Fibroblast of pulmonary artery (primary cell): ENCODE results near the gene GFRA1.
"Not testable (repeated sequence)": the region's sequence is repeated elsewhere in the genome, so short reads cannot be mapped to it uniquely, and the experiment has no call there.

Experiments
- DNase-seq: peaks from one replicate; pipeline ENCODE4 v3.0.0-alpha.2; 2010; ENCODE audit warnings: low read depth
- H3K4me3 ChIP-seq: replicated peaks from 2 replicates; pipeline ENCODE4 v1.5.1; 2011; ENCODE audit warnings: low read depth, mild to moderate bottlenecking, control low read depth, low read length, moderate library complexity
- TF ChIP-seq, protein P1 (sequence below): IDR thresholded peaks from 2 replicates; pipeline ENCODE4 v1.5.1; 2011; ENCODE audit warnings: mild to moderate bottlenecking, control low read depth, low read length, inconsistent platforms; ENCODE audit errors: missing control alignments

Gene GFRA1

GRCh38 chr10:116178086-116178605, 94.9 kb downstream of the GFRA1 start:
- TF ChIP-seq, protein P1, sequence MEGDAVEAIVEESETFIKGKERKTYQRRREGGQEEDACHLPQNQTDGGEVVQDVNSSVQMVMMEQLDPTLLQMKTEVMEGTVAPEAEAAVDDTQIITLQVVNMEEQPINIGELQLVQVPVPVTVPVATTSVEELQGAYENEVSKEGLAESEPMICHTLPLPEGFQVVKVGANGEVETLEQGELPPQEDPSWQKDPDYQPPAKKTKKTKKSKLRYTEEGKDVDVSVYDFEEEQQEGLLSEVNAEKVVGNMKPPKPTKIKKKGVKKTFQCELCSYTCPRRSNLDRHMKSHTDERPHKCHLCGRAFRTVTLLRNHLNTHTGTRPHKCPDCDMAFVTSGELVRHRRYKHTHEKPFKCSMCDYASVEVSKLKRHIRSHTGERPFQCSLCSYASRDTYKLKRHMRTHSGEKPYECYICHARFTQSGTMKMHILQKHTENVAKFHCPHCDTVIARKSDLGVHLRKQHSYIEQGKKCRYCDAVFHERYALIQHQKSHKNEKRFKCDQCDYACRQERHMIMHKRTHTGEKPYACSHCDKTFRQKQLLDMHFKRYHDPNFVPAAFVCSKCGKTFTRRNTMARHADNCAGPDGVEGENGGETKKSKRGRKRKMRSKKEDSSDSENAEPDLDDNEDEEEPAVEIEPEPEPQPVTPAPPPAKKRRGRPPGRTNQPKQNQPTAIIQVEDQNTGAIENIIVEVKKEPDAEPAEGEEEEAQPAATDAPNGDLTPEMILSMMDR = no peak
- no peak overlapping the region for H3K4me3 ChIP-seq
- DNase-seq = no peak

- no peak for DNase-seq
- TF ChIP-seq, protein P1 = no peak
- H3K4me3 ChIP-seq = no peak overlapping the region
Measured at GRCh38 chr10:116175231-116175630, 97.8 kb downstream of the GFRA1 start.

DNA sequence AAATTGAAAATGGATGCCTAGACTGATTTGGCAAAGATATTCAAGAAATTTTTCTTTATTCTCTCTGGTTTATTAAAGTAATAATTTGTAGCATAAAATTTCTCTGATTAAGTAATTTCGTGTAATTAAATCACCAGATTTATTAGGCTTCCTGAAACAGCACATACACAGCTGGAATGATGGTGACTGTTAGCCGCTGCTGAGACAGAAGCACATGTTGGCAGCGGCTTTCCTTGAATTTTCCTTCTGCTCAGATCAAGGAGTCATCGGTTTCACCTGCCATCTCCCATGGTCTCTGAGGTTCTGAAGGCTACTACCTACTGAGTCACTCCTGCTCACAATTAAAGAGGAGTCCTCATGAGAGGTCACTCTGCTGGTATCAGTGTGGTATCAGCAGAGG, 101.5 kb downstream of the GFRA1 start:
- no peak for DNase-seq
- TF ChIP-seq, protein P1 = no peak
- H3K4me3 ChIP-seq = no peak overlapping the region

DNA sequence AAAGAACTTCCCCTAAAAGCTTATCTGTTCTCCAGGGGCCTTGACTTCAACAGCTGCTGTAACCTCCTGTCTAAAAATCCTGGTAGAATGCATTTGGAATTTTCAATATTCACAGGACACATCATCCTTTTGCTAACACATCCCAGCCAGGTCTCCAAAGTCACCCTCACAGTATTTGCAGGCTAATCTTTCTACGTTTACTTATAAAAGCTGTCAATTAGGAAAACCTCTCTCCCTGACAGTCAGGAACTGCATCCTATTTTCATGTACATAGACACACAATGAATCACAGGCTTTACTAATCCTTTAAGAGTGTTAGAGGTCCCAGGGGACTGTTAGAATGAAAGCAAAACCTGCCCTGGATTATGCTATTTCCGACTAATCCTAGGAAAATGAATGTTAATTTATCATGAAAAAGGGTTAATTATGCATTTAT, 102.2 kb downstream of the GFRA1 start:
- TF ChIP-seq, protein P1 = no peak
- DNase-seq = peak; percentile 3
- no peak overlapping the region for H3K4me3 ChIP-seq

DNA sequence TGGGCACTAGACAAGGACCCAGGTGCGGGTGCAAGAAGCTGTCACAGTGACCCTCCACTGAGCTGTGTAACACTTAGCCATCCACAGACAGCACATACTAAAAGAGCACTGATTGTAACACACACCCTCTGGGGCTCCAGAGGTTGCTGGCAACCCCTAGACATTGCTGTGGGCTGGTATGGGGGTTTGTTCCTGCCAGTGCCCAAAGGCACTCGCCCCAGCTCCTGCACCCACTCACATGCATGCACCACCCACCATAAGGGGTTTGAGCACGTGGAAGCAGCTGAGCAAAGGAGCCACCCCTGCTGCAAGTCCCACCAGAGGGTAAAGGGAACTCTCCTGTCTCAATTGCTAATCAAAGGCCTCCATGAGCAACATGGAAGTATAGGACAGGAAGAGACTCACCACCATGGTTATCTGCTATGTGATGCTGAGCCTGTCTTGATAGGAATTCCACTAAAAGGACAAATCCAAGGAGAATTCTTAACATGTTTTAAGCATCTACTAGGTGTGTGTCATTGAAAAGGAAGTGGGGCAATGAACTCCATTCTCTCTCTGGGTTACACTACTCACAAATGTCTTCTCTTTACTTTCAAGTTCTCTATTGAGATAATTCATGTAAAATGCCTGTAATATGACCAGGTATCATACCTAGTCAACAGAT, 103.1 kb downstream of the GFRA1 start:
- DNase-seq = no peak
- TF ChIP-seq, protein P1 = no peak
- H3K4me3 ChIP-seq = no peak overlapping the region

DNA sequence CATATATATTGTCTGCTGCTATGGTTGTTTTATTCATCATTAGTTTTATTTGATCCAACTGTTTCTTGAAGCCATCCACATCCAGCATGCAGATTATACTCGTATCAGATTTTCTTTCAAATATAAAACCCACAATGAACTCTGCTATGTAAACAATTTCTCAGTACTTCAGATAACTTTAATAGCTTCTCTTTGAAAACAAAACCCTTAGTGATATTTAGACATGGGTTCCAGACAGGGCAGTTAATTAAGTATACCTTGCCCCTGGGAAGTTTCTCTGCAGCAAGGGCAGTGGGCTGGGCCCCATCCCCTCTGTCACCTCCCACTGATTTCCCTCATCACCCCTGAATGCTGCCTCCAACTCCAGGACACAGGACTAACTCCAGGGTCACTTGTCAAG, 104.3 kb downstream of the GFRA1 start:
- no peak overlapping the region for H3K4me3 ChIP-seq
- no peak for DNase-seq
- TF ChIP-seq, protein P1 = no peak

DNA sequence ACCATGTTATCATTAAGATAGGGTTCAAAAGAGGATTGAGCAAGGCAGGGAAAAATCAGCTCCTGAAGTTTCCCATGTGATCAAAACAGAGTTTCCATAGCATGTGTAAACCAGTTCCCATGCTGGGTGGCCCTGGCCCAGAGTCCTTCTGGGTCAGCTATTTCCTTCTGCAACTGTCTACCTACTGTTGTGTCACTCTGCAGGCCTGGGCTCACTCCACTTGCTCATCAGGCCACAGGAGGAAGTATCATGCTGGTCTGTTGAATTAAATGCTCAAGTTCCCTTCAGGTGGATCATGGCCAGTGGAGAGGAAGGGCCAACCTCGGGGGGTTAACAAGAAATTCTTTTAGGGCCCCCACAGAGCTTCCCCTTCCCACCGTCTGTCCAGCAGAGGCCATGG, 104.7 kb downstream of the GFRA1 start:
- DNase-seq = no peak
- no peak overlapping the region for H3K4me3 ChIP-seq
- TF ChIP-seq, protein P1 = no peak

GRCh38 chr10:116165941-116166340, 107.1 kb downstream of the GFRA1 start:
- not testable (repeated sequence) for DNase-seq

More at GRCh38 chr10:116165941-116166340, 107.1 kb downstream of the GFRA1 start:
- H3K4me3 ChIP-seq = not testable (repeated sequence)
